ENCODE results near the gene CTNNBL1. TPM values are rescaled to one million over a fixed set of nuclear protein-coding genes. Genes with fewer than 3 reads are reported as not detected.

CTNNBL1 gene
- total and polyA plus RNA-seq, 2 of the 4 experiments (the other 2 are of a cell fraction) = 29.9 to 34.1 TPM

DNA sequence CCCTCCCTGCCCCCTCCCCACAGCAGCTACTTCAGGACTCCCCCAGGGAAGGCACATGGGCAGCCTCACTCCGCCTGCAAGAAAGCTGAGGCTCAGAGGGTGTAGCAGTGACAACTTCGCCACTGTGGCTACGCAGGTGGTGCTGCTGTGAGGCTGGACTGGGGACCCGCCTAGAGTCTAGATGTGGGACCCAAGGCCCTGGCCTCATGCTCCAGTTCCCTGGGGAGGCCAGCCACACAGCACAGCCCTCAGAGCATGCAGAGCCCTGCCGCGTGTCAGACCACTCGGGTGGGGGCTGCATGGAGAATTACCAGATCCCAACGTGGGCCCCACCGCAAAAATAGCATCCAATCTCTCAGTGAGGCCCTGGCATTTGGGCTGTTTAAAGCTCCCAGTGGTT is 178.3 kb downstream of the CTNNBL1 start:
- Histone ChIP-seq H3K14ac (replicated peaks; ENCODE audit: low read depth, low read length) (no peak overlapping the region), H2BK120ac (ENCODE audit: low read depth, low read length) (no peak overlapping the region), H3K79me1 (ENCODE audit: low read depth in 1 of 2, low read length in 2 of 2) (no peaks in the 10 kb centered on the region), H3K4me3 (ENCODE audit: insufficient read depth, low read depth, low read length) (no peak overlapping the region), H2BK5ac (ENCODE audit: low read depth, low read length, poor library complexity, severe bottlenecking) (no peak overlapping the region), H3K4me2 (ENCODE audit: low read depth, low read length) (no peak overlapping the region), H2AFZ (replicated peaks; ENCODE audit: low read length, poor library complexity) (no peak overlapping the region), H3K9ac (ENCODE audit: low read depth, low read length) (no peak overlapping the region), H3K27ac (ENCODE audit: insufficient read depth, low read length) (no peak overlapping the region), H3K27me3 (ENCODE audit: control insufficient read depth, insufficient read depth, low read length) (no peaks in the 10 kb centered on the region), H2BK15ac (ENCODE audit: low read depth, low read length) (no peak overlapping the region), H3K56ac (ENCODE audit: extremely low read depth, insufficient read depth, low read length) (no peak overlapping the region), H4K20me1 (ENCODE audit: insufficient read depth, low read length) (no peaks in the 10 kb centered on the region), H3K18ac (ENCODE audit: low read depth, low read length) (no peak overlapping the region), H4K91ac (ENCODE audit: insufficient read depth, low read depth, low read length) (no peak overlapping the region), H3K9me3 (ENCODE audit: control insufficient read depth, insufficient read depth, low read length) (no peaks in the 10 kb centered on the region), H2AK9ac (replicated peaks; ENCODE audit: low read depth, low read length, poor library complexity) (no peak overlapping the region), H3K23ac (ENCODE audit: low read depth, low read length) (no peak overlapping the region), H4K8ac (ENCODE audit: low read depth in 2 of 2, low read length in 2 of 2) (no peak overlapping the region), H2BK20ac (ENCODE audit: low read depth, low read length) (no peak overlapping the region), H3K36me3 (ENCODE audit: control insufficient read depth, insufficient read depth, low read length) (peaks cover 22% of the 10 kb centered on the region), H3K9me1 (ENCODE audit: insufficient read depth, low read length) (no peaks in the 10 kb centered on the region; the same call in 1 of the 2 replicates), H3K4me1 (ENCODE audit: control insufficient read depth, insufficient read depth, low read length) (no peaks in the 10 kb centered on the region; the same call in 1 of the 2 replicates), H4K5ac (ENCODE audit: low read depth, low read length) (no peak overlapping the region), H3K4ac (ENCODE audit: low read depth, low read length) (no peak overlapping the region), H2AK5ac (ENCODE audit: low read depth, low read length) (no peak overlapping the region)
- dilution Hi-C loops (cut with HindIII; ENCODE audit: low sequenced_read_pairs, unreplicated experiment) = no loop called here
- WGBS, 2 experiments (ENCODE audit: extremely low coverage in 2 of 2, insufficient read length in 1 of 2) = 89% methylated on average over 7 of the region's 9 CpGs; no CpG with 5 or more reads in 1 of the 2 experiments
- ATAC-seq (ENCODE audit: low read depth) (no peak), DNase-seq (no peak)
- ChIA-PET CTCF (interaction anchor here (0.6 to 1.7 kb wide), 2 partner anchors 10 to 18 kb away, joined by 3 to 4 read pairs; no protein-coding TSS in a partner anchor), POLR2A (ENCODE audit: unreplicated experiment) (no interaction called here)
- TF ChIP-seq CTCF (conservative IDR thresholded peaks at IDR 0.05; ENCODE audit: low read depth, low read length) (no peak), MXI1 (IDR thresholded peaks at IDR 0.05; ENCODE audit: borderline replicate concordance, low read depth, low read length) (no peak), USF2 (IDR thresholded peaks at IDR 0.05; ENCODE audit: low read depth, low read length) (no peak), CEBPB (IDR thresholded peaks at IDR 0.05; ENCODE audit: low read depth, low read length) (no peak), MAFK (IDR thresholded peaks at IDR 0.05; ENCODE audit: low read depth, low read length) (no peak), RAD21 (IDR thresholded peaks at IDR 0.05; ENCODE audit: low read length) (no peak), CHD1 (IDR thresholded peaks at IDR 0.05; ENCODE audit: low read depth, low read length) (no peak), RFX5 (IDR thresholded peaks at IDR 0.05; ENCODE audit: low read depth, low read length) (no peak), FOS (IDR thresholded peaks at IDR 0.05; ENCODE audit: low read depth, low read length) (no peak), RCOR1 (IDR thresholded peaks at IDR 0.05; ENCODE audit: insufficient replicate concordance, low read length) (no peak), NFE2L2 (IDR thresholded peaks at IDR 0.05; ENCODE audit: low read depth, low read length) (no peak), POLR2A (IDR thresholded peaks at IDR 0.05; ENCODE audit: low read depth, low read length) (no peak), MAZ (IDR thresholded peaks at IDR 0.05; ENCODE audit: borderline replicate concordance, low read depth, low read length) (no peak), BHLHE40 (IDR thresholded peaks at IDR 0.05; ENCODE audit: low read depth, low read length) (no peak), SMC3 (IDR thresholded peaks at IDR 0.05; ENCODE audit: low read depth, low read length) (no peak)
- TF ChIP-seq, protein P1, sequence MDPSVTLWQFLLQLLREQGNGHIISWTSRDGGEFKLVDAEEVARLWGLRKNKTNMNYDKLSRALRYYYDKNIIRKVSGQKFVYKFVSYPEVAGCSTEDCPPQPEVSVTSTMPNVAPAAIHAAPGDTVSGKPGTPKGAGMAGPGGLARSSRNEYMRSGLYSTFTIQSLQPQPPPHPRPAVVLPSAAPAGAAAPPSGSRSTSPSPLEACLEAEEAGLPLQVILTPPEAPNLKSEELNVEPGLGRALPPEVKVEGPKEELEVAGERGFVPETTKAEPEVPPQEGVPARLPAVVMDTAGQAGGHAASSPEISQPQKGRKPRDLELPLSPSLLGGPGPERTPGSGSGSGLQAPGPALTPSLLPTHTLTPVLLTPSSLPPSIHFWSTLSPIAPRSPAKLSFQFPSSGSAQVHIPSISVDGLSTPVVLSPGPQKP (IDR thresholded peaks at IDR 0.05; ENCODE audit: borderline replicate concordance, low read depth, low read length) = no peak
- intact Hi-C loops (cut with micrococcal nuclease) = no loop called here
- BruUV-seq (replicated peaks) = no TSS peak
- in situ Hi-C loops (cut with MboI; ENCODE audit: low sequenced_read_pairs) = no loop called here
